Measurements from ENCODE around the gene CYP4A11. TPM values are rescaled to one million over a fixed set of nuclear protein-coding genes. Genes with fewer than 3 reads are reported as not detected.

The CYP4A11 gene
- total and polyA plus RNA-seq, 4 donors = 190 to 582 (median 383) TPM

- Histone ChIP-seq H3K9me3 (ENCODE audit: control insufficient read depth in 4 of 4, low read length in 3 of 4) (no peaks in the 10 kb centered on the region), H3K27ac (ENCODE audit: low read depth in 1 of 2, low read length in 2 of 2) (peak overlapping the region; percentile 72 to 89), H3K27me3 (ENCODE audit: control insufficient read depth in 4 of 4, insufficient read depth in 4 of 4, low read length in 3 of 4) (no peaks in the 10 kb centered on the region), H3K4me3 (ENCODE audit: low read depth in 1 of 3, low read length in 3 of 3) (no peak overlapping the region), H3K9ac (ENCODE audit: low read depth in 1 of 2, low read length in 2 of 2) (peak overlapping the region; percentile 3 to 8), H3K36me3 (ENCODE audit: control insufficient read depth in 4 of 4, insufficient read depth in 3 of 4, low read depth in 1 of 4, low read length in 3 of 4) (no peaks in the 10 kb centered on the region), H3K4me1 (ENCODE audit: control insufficient read depth in 4 of 4, insufficient read depth in 4 of 4, low read length in 3 of 4) (peaks cover 3 to 49% (median 25%) of the 10 kb centered on the region in 4 donors)
- TF ChIP-seq HNF4A (conservative IDR thresholded peaks at IDR 0.05) (peak; percentile 87 to 89), YY1 (IDR thresholded peaks at IDR 0.05) (peak; percentile 59), JUND (IDR thresholded peaks at IDR 0.05) (peak; percentile 91 to 92), EGR1 (IDR thresholded peaks at IDR 0.05; ENCODE audit: low read depth in 2 of 2) (peak in 1 of 2 donors; percentile 53), HNF4G (IDR thresholded peaks at IDR 0.05) (peak; percentile 87), ATF3 (IDR thresholded peaks at IDR 0.05) (peak; percentile 53), GABPA (IDR thresholded peaks at IDR 0.05 in 1 of 2, conservative IDR thresholded peaks at IDR 0.05 in 1 of 2) (no peak), FOXA2 (IDR thresholded peaks at IDR 0.05) (peak; percentile 65), TAF1 (conservative IDR thresholded peaks at IDR 0.05) (no peak), RXRA (IDR thresholded peaks at IDR 0.05) (peak; percentile 92 to 94), RAD21 (IDR thresholded peaks at IDR 0.05) (peak in 1 of 2 donors; percentile 29), NR2F2 (IDR thresholded peaks at IDR 0.05) (no peak), FOXA1 (IDR thresholded peaks at IDR 0.05) (peak; percentile 38), SP1 (IDR thresholded peaks at IDR 0.05) (peak; percentile 93)
- TF ChIP-seq, protein P1, sequence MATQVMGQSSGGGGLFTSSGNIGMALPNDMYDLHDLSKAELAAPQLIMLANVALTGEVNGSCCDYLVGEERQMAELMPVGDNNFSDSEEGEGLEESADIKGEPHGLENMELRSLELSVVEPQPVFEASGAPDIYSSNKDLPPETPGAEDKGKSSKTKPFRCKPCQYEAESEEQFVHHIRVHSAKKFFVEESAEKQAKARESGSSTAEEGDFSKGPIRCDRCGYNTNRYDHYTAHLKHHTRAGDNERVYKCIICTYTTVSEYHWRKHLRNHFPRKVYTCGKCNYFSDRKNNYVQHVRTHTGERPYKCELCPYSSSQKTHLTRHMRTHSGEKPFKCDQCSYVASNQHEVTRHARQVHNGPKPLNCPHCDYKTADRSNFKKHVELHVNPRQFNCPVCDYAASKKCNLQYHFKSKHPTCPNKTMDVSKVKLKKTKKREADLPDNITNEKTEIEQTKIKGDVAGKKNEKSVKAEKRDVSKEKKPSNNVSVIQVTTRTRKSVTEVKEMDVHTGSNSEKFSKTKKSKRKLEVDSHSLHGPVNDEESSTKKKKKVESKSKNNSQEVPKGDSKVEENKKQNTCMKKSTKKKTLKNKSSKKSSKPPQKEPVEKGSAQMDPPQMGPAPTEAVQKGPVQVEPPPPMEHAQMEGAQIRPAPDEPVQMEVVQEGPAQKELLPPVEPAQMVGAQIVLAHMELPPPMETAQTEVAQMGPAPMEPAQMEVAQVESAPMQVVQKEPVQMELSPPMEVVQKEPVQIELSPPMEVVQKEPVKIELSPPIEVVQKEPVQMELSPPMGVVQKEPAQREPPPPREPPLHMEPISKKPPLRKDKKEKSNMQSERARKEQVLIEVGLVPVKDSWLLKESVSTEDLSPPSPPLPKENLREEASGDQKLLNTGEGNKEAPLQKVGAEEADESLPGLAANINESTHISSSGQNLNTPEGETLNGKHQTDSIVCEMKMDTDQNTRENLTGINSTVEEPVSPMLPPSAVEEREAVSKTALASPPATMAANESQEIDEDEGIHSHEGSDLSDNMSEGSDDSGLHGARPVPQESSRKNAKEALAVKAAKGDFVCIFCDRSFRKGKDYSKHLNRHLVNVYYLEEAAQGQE (IDR thresholded peaks at IDR 0.05) = peak; percentile 55
- TF ChIP-seq, protein P2, sequence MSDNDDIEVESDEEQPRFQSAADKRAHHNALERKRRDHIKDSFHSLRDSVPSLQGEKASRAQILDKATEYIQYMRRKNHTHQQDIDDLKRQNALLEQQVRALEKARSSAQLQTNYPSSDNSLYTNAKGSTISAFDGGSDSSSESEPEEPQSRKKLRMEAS (IDR thresholded peaks at IDR 0.05) = peak; percentile 46
- TF ChIP-seq, protein P3, sequence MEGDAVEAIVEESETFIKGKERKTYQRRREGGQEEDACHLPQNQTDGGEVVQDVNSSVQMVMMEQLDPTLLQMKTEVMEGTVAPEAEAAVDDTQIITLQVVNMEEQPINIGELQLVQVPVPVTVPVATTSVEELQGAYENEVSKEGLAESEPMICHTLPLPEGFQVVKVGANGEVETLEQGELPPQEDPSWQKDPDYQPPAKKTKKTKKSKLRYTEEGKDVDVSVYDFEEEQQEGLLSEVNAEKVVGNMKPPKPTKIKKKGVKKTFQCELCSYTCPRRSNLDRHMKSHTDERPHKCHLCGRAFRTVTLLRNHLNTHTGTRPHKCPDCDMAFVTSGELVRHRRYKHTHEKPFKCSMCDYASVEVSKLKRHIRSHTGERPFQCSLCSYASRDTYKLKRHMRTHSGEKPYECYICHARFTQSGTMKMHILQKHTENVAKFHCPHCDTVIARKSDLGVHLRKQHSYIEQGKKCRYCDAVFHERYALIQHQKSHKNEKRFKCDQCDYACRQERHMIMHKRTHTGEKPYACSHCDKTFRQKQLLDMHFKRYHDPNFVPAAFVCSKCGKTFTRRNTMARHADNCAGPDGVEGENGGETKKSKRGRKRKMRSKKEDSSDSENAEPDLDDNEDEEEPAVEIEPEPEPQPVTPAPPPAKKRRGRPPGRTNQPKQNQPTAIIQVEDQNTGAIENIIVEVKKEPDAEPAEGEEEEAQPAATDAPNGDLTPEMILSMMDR (IDR thresholded peaks at IDR 0.05; ENCODE audit: low read depth, low read length, missing input control) = no peak
- TF ChIP-seq, protein P4, sequence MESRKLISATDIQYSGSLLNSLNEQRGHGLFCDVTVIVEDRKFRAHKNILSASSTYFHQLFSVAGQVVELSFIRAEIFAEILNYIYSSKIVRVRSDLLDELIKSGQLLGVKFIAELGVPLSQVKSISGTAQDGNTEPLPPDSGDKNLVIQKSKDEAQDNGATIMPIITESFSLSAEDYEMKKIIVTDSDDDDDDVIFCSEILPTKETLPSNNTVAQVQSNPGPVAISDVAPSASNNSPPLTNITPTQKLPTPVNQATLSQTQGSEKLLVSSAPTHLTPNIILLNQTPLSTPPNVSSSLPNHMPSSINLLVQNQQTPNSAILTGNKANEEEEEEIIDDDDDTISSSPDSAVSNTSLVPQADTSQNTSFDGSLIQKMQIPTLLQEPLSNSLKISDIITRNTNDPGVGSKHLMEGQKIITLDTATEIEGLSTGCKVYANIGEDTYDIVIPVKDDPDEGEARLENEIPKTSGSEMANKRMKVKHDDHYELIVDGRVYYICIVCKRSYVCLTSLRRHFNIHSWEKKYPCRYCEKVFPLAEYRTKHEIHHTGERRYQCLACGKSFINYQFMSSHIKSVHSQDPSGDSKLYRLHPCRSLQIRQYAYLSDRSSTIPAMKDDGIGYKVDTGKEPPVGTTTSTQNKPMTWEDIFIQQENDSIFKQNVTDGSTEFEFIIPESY (IDR thresholded peaks at IDR 0.05) = peak; percentile 28
- DNase-seq (ENCODE audit: low spot score) = no peak
- WGBS = 17% methylated on average over 5 of the region's 5 CpGs
Observed at GRCh38 chr1:46948629-46949416, 7.5 kb upstream of the CYP4A11 start.
